NCI-H1417 treated with DMSO at 0.1 percent for 48 hours (cell line): Measurements from ENCODE around the gene LRCH2.

Source experiments
- DNase-seq: peaks from one replicate; lab custom pipeline; 2025; lab: John Stamatoyannopoulos, UW

Gene LRCH2

DNA sequence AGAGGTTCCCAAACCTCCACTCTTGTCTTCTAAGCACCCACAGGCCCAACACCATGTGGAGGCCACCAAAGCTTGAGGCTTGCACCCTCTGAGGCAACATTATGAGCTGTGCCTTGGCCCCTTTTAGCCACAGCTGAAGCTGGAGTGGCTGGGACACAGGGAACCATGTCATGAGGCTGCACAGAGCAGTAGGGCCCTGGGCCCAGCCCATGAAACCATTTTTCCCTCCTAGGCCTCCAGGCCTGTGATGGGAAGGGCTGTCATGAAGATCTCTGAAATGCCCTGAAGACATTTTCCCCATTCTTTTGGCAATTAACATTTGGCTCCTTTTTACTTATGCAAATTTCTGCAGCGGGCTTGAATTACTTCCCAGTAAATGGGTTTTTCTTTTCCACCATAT is 29.9 kb downstream of the LRCH2 start:
- DNase-seq: no peak

DNA sequence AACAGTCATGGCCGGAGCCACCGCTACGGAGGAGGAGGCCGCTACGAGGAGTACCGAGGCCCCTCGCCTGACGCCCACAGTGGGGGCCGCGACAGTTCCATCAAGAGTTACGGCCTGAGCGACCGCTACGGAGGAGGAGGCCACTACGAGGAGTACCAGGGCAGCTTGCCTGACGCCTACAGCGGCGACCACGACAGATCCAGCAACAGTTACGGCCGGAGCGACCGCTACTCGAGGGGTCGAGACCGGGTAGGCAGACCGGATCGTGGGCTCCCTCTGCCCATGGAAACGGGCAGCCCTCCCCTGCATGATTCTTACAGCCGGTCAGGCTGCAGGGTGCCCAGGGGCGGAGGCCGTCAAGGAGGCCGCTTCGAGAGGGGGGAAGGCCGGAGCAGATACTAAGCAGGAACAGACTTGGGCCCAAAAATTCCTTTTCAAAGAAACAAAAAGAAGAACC is 41.6 kb downstream of the LRCH2 start:
- no peak for DNase-seq

DNA sequence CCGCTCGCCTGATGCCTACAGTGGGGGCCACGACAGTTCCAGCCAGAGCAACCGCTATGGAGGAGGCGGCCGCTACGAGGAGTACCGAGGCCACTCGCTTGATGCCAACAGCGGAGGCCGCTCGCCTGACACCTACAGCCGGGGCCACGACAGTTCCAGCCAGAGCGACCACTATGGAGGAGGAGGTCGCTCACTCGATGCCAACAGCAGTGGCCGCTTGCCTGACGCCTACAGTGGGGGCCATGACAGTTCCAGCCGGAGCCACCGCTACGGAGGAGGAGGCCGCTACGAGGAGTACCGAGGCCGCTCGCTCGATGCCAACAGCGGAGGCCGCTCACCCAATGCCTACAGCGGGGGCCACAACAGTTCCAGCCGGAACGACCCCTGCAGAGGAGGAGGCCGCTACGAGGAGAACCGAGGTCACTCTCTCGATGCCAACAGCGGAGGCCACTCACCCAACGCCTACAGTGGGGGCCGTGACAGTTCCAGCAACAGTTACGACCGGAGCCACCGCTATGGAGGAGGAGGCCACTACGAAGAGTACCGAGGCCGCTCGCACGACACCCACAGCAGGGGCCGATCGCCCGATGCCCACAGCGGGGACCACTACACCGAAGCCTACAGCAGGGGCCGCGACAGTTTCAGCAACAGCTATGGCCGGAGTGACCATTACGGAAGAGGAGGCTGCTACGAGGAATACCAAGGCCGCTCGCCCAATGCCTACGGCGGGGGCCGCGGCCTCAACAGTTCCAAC is 42.2 kb downstream of the LRCH2 start:
- no peak for DNase-seq

DNA sequence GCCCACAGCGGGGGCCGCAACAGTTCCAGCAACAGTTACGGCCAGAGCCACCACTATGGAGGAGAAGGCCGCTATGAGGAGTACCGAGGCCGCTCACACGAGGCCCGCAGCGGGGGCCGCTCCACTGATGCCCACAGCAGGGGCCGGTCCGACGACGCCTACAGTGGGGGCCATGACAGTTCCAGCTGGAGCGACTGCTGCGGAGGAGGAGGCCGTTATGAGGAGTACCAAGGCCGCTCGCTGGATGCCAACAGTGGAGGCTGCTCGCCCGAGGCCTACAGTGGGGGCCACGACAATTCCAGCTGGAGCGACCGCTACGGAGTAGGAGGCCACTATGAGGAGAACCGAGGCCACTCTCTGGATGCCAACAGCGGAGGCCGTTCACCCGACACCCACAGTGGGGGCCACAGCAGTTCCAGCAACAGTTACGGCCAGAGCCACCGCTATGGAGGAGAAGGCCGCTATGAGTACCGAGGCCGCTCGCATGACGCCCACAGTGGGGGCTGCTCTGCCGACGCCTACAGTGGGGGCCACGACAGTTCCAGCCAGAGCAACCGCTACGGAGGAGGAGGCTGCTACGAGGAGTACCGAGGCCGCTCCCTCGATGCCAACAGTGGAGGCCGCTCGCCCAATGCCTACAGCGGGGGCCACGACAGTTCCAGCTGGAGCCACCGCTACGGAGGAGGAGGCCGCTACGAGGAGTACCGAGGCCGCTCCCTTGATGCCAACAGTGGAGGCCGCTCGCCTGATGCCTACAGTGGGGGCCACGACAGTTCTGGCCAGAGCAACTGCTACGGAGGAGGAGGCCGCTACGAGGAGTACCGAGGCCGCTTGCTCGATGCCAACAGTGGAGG is 43.0 kb downstream of the LRCH2 start:
- DNase-seq: no peak

DNA sequence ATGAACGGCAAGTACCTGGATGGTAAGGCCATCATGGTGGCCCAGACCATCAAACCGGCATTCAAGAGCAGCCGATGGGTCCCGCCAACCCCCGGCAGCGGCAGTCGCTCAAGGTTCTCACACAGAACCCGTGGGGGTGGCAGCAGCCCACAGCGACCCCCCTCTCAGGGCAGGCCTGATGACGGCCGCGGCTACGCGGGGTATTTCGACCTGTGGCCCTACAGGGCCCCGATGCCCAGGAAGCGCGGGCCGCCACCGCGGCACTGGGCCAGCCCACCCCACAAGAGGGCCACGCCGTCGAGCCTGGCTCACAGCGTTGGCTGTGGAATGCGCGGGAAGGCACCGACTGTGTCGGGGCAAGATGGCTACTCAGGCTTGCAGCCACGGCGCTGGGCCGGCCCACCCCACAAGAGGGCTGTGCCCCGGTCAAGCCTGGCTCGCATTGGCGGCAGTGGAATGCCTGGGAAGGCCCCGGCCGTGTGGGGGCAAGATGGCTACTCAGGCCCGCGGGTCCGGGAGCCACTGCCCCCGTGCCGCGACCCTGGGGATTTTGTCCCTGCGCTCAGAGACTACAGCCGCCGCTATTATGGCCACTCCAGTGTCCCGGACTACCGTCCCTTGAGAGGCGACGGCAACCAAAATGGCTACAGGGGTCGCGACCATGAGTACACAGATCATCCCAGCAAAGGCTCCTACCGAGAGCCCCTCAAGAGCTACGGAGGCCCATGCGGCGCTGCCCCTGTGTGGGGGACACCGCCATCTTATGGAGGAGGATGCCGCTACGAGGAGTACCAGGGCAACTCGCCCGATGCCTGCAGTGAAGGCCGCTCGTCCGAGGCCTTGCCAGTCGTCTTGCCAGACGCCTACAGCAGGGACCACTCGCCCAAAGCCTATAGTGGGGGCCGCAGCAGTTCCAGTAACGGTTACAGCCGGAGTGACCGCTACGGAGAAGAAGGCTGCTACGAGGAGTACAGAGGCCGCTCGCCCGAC is 44.0 kb downstream of the LRCH2 start:
- DNase-seq: no peak

DNA sequence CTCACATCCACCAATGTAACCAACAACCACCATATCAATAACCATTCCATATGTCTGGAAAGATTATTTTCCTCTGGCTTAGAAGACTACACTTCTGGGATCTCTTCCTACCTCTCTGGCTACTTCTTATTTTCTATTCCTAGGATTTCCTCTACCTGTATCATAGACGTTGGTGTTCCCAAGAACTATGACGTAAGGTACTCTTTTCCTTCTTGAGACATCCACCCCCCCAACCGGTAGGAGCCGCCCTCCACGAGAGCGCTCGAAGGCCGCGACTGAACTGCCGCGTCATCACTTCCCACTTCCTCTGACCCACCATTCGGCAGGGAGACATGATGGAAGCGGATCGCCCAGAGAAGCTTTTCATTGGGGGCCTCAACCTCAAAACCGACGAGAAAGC is 44.8 kb downstream of the LRCH2 start, which contains the start of gene RBMXL3:
RBMXL3 (plus strand) TSS at position 301 of the 400 bp plus-strand sequence; CDS start at position 333, 32 bp downstream.
- DNase-seq: no peak

DNA sequence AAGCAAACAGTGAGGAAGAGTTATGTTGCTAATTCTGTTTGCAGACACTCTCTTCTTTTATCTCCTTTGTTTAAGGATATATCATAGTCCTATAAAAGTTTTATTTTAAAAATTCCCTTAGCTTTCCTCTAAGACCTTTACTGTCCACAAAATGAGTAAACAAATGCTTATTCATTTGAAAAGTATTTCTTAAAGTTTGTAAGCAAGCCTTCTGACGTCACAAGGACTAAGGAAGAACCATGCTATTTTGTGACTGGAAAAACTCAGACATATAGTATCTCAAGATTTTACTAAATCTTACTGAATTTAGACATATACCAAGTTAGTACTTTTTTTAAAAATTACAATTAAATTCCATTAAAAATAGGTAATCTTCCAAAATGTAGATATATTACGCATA is 49.9 kb downstream of the LRCH2 start:
- no peak for DNase-seq

DNA sequence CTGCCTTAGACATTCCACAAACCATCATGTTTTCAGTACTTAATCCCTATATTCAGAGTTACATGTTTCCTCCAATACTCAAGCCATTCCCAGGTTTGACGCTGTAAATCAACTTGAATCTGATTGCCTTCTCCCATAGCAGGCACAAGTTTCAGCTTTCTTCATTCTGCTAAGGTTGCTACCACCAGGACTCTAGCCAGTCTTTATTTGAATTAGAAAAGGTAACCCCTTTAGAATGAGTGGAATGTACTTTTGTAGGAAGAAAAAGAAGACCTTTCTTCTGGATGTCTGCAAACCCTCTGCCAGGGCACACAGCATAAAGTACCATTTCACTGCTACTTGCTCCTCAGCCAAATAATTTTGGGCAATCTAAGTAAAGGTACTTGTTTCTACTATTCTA is 55.4 kb downstream of the LRCH2 start:
- no peak for DNase-seq

DNA sequence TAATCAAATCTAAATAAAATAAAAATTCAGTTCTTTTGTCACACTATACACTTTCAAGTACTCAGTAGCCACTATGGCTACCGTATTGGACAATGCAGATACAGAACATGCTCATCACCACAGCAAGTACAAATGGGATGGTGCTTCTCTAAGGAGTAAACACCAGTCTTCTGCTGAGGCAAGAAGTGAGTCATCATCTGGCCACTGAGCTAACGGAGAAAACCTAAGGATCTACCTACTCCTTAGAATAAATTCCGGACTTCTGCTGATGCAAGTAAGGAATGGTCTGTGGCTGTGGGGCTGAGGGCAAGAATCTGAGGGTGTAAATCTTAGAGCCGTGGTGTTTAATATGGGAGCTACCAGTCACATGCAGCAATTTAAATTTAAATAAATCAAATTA is 56.0 kb downstream of the LRCH2 start:
- DNase-seq: no peak

DNA sequence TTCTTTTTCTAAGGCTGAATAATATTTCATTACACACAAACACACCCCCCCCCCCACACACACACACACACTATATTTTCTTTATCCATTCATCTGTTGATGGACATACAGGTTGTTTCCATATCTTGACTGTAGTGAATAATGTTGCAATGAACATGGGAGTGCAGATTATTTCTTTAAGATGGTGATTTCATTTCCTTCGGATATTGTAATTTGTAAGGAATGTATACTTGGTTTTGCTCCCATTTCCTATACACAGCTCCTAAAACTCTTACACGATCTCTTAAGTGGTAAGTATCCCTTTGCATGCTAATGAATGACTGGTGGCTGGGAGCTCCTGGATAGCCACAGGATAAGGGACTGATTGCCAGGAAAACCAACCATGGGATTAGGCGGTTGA is 59.3 kb downstream of the LRCH2 start:
- no peak for DNase-seq

DNA sequence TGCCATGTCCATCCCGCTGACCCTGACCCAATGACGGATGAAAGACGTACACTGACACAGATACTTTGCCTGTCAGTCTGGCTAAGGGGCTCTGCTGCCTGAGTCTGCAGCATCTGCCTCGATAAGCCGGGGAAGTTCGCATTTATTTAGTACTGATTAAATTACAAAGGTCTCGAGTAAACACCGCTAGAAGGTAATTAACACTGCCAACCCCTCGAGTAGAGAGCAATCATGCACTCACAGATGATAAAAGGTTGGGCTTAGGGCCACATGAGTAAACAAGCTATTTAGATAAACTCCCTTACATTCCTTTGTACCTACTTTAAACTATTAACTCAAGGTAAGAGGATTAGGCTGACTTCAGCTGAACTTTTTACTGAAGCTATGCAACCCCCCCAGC is 60.7 kb downstream of the LRCH2 start:
- no peak for DNase-seq

DNA sequence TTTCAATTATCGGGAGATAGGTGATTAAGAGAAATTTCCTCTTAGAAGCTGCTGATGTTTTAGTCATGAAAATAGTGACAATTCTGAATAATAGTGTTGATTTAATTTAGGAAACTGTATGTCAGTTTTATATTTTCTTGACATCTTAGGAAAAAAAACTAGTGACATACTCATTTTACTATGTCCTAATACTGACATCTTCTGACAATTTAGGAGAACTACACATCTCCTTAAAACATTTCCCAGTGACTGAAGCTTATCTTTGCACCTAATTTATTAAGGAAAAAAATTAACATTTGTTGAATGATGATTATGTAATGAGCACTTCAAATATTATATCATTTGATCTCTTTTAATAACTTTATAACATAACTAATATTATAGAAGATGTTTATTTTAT is 86.7 kb downstream of the LRCH2 start:
- no peak for DNase-seq

DNA sequence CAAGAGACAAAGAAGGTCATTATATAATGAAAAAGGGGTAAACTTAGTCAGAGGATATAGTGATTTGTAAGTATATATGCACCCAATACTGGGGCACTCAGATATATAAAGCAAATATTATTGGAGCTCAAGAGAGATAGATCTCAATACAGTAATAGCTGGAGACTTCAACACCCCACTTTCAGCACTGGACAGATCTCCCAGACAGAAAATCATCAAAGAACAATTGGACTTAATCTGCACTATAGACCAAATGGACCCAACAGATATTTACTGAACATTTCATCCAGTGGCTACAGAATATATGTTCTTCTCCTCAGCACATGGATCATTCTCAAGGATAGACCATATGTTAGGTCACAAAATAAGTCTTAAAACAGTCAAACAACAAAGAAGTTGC is 91.8 kb downstream of the LRCH2 start:
- DNase-seq: no peak

DNA sequence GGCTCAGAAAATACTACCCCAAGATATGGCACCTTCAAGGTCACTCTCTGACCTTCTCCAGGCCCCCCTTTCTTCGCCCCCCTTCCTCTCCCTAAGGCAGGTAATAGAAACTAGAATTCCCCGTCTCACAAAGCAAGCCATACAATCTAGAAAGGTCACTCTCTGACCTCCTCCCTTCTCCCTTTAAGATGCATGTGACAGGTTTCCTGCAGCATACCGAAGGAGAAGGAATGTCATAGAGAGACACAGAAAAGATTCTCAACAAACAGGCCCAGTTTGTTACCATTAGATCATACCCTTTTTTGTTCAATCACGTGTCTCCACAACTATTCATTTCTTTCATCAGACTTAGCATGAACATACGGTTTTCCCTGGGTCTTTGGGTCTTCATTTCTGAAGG is 95.9 kb downstream of the LRCH2 start:
- DNase-seq: no peak

DNA sequence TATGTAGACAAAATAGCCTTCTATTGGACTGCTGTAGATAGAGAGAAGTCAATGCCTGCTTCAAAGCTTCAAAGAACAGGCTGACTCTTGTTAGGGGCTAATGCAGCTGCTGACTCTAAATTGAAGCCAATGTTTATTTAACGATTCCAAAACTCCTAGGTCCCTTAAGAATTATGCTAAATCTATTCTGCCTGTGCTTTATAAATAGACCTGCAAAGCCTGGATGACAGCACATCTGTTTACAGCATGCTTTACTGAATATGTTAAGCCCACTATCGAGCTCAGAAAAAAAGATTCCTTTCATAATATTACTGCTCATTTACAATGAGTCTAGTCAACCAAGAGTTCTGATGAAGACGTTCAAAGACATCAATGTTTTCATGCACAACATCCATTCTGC is 99.5 kb downstream of the LRCH2 start:
- no peak for DNase-seq

DNA sequence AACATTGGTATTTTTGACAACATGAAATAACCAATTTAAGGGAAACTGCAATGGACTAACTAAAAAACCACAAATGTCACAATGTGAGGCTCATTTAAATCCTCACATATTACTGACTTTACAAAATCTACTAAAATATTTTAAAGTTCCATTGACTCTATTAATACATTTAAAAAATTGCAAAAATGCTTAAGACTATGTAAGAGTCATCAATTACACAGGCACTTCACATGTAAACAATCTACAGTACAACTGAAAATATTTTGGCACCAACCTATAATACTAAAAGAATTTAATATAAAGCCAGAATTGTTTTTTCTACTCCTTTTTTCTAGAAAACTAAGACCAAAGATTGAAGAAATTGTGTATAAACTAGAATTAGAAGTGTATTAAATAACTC is 121.5 kb downstream of the LRCH2 start:
- no peak for DNase-seq

DNA sequence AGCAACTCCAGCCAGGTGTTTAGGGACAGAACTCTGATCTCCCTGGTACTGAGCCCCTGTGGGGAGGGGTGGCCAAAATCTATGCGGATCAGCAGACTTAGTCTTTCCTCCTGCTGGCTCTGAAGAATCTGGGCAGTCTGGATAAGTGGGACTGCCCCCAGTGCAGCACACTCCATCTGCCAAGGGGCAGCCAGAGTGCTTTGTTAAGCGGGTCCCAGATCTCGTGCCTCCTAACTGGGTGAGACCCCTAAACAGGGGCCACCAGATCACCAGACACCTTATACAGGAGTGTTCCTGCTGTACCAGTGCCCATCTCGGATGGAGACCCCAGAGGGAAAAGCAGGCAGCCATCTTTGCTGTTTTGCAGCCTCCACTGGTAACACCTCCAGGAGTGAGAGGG is 135.0 kb downstream of the LRCH2 start:
- DNase-seq: no peak

DNA sequence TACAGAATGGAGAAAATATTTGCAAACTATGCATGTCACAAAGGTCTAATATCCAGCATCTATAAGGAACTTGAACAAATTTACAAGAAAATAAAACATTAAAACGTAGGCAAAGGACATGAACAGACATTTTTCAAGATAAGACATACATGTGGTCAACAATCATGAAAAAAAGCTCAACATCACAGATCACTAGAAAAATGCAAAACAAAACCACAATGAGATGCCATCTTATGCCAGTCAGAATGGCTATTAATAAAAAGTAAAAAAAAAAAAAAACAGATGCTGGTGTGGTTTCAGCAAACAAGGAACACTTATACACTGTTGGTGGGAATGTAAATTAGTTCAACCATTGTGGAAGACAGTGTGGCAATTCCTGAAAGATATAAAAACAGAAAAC is 140.7 kb downstream of the LRCH2 start:
- no peak for DNase-seq

DNA sequence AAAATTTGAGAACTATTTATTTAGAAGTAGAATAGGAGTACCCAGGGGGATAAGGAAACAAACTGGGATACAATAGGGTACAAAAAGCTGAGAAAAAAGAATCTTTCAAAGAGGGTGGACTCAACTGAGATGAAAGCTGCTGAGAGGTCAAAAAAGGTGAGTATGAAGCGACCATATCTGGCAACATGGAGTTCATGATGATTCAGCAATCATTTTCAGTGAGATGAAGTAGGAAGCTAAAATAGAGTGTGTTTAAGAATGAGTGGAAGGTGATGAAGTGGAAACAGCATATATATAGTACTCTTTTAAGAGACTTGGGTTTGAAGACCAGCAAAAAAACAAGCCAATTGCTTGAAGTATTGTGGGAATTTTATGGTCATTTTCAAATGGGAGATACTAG is 144.5 kb downstream of the LRCH2 start:
- no peak for DNase-seq

DNA sequence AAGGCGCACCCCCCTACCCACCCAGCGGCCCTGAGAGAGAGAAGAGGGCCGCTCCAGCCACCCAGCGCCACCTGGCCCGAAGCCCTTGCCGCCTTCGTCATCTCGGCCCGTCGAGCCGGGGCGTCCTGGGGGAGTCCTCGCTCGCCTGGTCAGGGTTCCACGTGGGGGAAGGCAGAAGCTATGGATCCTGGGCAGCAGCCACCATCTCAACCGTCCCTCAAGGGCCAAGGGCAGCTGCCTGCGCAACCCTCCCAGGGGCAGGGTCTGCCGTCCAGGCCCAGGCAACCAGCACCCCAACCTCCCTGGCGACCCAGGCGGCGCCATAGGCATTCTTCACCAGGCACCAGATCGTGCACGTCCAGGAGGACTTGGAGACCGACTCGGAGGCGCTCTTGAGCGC is 165.0 kb downstream of the LRCH2 start:
- DNase-seq: no peak

DNA sequence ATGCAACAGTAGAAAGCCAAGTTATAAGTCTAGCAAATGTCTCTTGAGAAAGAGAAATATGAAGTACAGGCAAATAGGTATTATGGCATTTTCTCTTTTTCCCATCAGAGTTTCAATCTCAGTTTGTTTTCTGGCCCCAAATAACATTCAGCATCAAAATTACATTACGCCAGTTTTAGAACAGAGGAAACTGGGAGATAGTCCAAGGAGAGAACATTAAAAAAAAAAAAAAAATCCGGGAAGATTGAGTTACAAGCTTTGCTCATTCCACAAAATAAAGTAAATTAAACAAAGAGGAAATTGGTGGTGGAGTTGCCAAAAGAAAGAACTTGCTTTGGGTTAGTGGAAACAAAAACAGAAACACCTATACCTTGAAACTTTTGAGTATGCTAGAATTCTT is 166.1 kb downstream of the LRCH2 start:
- DNase-seq: no peak

DNA sequence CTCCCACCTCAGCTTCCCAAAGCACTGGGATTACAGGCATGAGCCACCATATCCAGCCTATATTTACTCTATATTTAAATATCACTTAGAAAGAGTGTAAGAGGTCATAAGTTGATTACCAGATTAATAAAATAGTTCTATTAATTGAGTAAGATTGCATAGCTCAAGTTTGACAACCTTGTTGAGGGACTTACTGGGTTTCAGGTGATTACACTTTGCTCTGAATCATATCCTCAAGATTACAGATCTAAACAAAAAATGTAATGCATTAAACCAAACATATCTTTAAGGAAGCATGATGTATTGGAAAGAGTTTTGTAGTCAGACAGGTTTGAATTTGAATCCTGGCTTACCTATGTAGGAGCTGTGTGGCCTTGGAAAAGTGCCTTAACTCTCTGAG is 168.6 kb downstream of the LRCH2 start:
- no peak for DNase-seq
